Globus pallidus (tissue), 1 donor: ENCODE measurements around the gene ZIC1.
A peak's percentile ranks its signal among the peaks of the same experiment; 100 is the strongest.

Experiments used
- DNase-seq: peaks from one replicate; pipeline ENCODE4 v3.0.0-alpha.2; 2015; ENCODE audit warnings: low spot score

Gene ZIC1

DNA sequence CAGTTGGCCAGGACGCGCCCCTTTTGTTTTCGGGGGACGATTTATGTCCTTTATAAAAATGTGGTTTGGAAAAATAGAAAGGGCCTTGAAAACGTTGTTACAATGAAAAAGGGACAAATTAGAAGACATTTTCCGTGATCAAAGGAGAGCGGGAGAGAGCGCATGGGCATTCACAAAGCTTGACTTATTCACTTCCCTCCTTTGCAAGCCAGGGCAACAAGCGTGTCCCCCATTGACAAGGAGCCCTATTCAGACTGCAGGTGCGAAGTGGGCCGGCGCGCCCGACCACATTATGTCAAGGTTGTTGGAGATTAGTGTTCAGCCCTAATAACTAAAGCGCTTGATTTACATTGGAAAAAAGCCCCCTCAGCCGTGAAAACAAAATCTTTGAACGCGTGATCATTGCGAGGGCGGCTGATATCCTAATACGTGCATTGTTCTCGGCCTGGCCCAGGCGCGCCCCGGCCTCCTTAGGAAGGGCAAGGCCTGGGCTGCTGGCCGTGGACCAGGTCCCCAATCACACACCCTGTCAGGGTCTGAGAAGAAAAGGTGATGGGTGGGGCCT lies 28.7 kb upstream of the ZIC1 start:
- no peak for DNase-seq

DNA sequence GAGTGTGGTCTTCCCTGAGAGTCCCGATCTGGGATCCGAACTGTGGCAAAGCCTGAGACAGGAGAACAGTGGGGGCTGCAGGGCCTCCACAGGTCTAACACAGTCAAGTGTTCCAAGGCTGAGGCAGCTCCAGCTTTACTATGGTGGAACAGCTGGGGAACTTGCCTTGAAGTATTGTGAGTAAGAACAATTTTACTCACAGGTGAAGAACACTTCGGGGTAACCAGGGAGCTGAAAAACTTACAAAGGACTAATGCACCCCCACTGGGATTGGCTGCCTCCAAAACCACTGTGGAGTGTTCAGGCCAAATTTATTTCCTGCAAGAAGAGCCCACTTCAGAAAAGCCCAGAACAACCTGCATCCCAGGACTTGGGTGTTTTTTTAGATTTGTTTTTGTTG lies 28.2 kb upstream of the ZIC1 start:
- DNase-seq = no peak

DNA sequence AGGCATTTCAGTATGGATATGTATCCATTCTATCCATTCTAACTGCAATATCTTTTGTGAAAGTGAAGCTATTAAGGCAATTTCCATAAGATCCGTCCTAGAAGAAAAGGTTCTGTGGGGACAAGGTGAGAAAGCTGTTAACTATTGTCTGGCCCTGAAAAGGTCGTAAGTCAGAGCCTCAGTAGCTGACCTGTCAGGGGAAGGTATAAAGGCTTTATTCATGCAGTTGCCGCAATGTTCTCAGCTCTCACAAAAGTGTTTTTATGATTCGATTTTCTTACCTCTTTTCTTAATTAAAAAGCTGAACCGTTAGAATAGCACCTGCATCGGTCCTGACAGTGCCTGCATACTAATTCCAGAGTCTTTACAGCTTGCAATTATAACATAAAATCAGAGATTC lies 27.6 kb upstream of the ZIC1 start:
- DNase-seq = no peak

DNA sequence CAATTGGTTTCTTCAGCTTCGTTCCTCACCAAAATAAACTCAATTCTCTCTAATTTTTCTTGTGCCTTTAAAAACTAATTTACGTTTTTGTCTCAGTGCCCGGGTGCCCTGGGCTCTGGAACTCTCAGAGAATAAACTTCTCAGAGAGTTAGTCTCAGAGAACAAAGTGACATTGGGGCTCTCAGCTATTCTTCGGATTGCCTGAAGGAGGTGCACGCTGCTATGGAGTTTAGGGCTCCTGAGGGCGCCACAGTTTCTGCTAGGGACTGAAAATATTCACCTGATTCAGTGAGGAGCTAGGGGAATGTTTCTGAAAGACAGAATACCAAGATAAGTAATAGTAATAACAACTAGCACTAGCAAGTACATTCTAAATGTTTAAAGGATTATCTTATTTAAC lies 25.5 kb upstream of the ZIC1 start:
- no peak for DNase-seq

DNA sequence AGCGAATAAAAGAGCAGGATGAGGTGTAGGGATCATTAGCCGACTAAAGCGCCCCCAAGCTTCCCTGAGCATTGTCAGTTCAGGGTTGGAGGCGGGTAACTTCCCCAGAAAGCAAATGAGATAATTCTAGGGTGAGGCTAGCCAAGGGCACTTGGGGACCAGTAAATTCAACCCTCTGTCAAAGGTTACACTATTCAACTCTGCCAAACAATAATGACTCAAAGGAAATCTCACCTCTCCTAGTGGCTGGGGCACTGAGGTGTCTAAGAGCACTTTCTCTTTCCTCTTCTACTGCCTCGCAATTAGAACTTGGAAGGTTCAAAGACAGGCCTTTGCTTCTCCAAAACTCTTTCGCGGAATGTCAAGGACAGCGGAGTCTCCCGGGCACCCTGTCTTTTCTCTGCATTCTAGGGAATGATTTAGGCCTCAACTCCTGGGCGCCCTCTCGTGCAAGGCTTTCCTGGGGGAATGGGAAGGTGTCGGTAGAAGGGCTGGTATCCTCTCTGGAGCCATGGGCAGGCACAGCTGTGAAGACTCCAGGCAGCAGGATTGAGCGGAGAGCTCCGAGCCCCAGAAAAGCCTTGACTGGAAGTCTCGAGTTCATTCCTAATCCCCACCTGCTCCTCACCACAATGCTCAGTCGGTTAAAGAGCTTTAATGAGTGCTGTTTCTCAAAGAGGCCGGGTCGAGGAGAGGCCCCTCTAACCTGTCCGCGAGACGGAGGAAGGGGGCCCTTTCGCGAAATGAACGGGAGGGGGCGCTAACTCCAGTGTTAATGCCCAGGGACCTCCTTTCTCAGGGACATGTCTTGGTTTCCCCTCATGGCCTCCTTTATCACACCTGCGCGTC lies 24.7 kb upstream of the ZIC1 start:
- no peak for DNase-seq

DNA sequence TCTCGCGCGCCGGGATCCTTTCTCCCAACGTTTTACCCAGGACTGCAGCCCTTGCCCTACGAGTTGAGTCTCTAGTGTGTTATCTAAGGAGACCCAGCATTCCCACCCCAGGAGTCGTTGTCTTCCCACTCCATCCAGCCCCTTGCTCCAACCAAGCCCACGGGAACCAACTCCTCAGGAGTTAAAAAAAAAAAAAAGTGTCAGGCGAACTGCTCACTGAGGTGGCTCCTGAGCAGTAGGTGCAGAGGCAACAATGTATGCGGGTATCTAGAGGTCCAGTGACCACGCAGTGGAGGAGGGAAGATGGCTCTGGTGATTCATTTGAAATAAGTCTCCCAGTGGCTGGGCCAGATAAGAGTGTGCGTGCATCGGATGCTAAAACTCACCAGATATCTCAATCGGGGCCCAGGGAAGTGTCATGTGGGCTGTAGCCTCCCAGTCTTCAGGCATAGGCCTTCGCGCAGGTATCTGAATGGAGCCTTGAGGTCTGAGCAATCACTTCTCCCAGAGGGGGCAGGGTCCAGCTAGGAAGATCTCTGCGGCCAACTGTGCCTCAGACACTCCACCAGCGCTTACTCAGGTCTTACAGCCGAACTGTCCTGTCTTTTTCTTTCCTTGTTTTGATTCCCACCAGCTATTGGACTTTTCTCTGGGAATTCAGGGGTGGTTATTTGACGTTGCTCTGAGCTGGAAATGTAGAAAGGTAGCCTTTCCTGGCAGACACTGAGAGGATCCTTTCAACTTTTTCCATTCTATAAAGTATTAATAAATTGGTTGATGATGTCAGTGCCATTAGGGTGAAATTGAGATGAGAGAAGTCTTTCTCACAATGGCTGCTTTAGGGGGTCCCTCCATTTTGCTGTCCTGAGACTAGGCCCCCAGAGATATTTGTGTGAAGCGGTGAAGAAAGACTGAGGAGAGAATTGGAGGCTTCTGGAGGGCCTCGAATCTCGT lies 23.8 kb upstream of the ZIC1 start:
- no peak for DNase-seq

DNA sequence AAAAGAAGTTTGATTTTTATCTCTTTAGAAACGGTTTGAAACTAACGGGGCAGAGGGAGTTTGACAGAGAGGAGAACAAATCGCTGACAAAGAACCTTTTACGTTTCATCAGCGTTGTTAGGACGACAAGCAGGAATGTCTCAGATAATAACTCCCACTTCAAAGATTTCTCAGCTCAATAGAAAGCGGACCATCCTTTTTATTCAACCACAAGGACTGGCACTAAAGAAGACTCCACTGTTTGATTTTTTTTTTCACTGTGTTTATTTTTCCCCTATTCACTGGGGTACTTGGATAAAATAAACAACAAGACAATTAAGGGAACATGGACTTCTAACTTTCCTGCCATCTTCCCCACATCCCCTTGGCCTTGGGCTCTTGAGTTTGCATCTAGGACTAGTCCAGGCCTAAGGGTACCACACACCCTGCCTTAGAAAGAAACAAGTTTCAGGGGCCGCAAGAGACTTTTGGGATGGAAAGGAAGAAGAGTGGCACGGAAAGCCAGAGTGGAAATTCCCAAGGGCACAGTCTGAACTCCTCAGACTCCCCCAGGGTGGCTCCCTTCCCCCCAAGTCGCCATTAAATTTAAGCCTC lies 21.8 kb upstream of the ZIC1 start:
- DNase-seq = no peak

DNA sequence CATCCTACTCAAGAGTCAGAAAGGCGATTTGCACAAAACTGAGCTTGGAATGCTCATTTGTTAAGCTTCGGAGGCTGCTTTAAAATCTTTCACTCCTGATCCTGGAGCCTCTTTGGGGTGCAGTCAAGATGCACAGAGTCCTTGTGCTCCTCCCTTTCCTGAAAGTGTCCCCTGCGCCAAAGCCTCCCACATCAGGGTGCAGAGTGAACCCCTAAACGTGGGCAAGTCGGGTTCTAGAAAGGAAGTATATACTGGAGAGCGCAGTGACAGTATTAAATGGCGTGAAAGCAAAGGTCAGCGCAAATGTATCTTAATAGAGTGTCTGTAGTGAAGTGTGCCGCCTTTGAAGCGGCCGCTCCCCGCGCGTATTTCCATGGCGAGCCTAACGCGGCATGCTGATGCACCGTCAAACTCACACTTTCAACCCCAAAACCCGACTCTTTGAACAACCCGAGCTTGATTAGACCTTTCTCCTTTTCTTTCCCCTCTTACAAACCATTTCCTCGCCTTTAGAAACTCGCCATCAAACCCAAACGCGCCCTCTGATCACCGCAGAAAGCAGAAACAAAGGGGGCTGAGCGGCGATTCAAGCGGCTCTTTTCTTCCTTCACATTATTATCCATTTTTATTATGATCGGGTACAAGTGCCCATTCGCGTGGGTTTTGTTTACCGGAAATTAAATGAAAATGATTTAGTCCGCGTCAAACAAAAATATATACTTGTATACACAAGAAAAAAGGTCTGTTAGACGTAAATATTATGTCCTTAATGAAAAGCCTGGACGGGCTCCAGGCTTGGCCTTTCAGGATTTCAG lies 21.1 kb upstream of the ZIC1 start:
- DNase-seq = no peak

DNA sequence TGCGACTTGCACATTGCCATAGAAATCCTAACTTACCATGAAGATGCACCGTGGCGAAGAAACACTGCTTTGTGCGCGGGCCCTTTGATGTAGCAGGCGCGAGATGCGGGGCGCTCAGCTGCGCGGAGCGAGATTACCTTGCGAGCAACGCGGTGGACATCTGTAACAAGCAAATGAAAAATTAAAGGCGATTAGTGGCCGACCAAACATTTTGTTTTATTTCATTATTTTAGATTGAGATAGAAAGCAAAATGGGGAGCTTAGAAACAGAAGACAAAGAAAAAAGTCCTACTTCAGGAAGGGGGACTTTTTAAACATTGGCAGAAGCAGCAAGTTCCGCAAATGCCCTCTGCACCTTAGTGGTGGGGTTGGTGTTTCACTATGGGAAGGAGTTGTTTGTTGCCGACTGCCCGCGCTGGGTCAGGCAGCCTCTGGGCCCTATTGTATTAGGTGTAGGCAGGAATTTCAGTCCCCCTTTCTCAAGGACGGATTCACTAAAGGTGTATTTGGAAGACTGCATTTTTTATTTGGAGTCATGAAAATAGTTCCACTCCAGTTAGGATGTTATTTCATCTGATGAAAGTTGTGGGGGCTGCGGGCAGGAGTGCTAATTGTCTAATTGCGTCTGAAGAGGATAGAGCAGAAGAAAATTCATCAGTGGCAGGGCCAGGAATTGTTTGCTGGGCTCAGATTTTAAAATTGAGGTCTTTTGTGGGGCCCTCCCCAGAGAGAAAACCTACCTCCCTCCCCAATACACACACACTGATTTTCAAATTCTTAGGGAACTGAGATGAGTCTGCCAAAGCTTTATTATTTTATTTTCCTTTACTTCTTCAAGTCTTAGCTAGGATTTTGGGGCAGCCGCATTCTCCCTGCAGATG lies 20.2 kb upstream of the ZIC1 start:
- DNase-seq = no peak

DNA sequence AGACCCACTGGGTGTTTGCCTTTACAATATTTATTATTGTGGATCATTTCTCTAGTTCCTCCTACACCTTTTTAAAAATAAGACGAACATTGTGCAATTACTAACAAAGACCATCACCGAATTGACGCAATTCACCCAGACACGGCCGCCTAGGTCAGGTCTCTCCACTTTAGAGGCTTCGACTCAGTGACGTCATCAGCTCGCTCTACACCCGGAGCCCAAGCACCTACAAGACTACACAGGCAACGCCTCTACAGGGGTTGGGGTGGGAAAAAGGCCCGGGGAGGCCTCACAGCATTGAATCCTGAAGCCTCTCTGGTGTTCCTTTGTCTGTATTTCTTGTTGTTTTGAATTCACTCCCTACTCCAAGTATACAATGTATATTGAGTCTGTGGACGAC lies 19.4 kb upstream of the ZIC1 start:
- no peak for DNase-seq

DNA sequence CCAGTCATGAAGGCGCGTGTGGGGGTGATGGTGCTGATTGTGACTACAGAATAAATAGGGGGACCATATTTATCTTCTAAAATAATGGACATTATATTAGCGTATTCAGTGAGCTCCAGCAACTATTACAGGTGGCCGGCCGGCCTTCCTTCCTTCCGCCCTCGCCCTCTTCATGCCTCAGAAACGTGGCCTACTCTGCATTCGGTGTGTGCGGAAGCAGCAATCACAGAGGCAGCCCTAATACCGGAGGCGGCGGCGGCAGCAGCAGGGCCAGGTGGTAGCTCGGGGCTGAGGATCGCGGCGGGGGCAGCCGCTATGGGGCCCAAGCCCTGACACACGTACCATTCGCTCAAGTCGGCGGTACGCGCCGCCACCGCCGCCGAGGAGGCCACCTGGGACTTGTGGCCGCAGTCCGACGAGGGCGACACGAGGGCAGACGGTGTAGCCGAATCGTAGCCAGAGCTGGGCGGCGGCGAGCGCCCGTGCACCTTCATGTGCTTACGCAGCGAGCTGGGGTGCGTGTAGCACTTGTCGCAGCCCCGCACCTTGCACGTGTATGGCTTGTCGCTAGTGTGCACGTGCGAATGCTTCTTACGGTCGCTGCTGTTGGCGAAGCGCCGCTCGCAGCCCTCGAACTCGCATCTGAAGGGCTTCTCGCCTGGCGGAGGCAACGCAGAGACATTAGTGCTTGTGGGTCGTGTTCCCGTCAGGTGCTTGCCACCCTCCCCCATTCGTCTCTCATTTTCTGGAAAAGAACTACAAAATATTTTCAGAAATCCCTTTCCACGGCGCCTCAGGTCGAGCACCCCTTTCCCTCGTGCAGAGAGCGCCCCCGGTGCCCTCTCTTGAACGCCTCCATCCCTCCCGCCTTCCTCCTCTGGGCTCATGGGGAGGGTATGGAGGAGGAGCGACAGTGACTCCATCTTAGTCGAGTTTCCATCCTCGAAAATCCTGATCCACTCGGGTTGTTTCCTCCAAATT lies 18.3 kb upstream of the ZIC1 start:
- no peak for DNase-seq

DNA sequence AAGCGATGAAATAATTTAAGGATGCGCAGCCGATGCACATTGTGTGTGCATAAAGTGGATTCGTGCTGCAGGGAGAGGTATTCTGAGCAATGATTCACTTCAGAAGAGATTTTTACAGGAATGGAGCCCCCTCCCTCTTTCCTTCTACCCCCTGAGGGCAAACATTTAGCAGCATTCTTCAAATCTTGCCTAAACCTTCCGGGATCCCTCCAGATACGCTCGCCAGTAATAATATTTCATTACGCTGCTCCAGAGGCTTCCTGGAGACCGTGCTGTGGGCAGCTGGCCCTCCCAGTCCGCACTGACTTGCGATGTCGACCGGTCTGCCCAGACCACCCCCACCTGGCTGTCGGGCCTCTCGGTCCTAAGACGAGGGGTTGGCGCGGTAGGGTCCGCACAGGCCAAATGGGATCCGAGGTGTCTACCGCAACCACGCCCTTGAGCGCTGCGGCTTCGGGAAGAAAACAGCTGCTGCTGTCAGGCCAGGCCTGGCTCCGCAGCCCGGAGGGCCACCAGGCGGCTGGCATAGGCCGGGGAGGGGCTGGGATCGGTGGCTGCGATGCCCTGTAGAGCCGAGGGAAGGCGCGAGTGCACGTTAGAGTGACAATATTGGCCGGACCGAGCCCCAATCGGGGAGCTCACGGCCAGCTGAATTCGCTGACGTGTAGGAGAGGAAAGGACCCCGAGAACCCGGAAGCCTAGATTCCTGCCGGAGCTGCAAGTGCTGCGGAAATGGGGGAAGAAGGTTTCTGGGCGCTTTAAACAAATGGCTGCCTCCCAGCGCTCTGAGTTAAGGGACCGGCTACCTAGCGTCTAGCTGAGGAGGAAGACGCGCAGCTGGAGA lies 17.2 kb upstream of the ZIC1 start:
- DNase-seq = peak; percentile 89

DNA sequence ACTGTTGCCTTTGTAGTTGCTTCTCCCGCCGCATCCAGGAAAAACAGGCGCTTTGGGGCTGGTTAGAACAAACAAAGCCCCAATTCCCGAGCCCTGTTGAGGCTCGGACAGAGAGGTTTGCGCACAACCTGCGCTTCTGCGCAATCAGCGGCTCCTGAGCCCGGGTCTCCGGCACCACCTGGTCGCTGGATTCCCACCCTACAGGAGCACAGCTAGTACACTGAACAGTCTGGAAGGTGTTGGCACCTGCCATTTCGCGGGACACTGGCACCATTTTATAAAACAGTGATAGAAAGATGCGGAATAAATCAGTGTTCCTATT lies 16.6 kb upstream of the ZIC1 start:
- DNase-seq = no peak

DNA sequence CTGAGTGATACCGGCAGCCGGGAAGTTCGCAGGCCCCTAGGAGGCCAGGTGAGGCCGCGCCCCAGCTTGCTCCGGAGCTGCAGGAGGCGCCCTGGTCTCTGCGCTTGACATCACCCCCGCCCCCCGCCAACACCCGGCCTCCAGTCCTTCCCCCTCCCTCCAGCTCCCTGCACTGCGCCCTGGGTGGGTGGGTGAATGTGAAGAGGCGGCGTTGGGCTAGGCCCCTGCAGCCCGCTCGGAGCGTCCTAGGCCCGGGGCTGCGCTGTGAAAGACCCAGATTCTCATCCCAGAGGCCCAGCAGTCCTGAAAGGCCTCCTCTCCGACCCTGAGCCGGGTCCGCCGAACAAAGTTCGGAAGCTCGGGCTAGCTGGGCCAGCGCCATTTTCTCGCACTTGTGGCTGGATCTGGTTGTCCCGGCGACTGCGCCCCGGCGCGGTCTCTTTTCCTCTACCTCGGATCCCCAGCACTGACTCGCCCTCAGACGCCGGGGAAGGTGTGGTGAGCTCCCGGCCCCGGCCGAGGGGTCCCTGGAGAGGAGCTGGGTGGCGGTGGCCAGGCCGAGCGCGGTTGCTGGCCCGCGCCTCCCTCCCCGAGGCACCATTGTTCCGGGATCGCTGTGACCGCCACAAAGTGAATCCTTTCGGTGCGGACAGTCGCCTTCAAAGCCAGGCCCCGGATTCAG lies 15.8 kb upstream of the ZIC1 start:
- peak; percentile 85 for DNase-seq

DNA sequence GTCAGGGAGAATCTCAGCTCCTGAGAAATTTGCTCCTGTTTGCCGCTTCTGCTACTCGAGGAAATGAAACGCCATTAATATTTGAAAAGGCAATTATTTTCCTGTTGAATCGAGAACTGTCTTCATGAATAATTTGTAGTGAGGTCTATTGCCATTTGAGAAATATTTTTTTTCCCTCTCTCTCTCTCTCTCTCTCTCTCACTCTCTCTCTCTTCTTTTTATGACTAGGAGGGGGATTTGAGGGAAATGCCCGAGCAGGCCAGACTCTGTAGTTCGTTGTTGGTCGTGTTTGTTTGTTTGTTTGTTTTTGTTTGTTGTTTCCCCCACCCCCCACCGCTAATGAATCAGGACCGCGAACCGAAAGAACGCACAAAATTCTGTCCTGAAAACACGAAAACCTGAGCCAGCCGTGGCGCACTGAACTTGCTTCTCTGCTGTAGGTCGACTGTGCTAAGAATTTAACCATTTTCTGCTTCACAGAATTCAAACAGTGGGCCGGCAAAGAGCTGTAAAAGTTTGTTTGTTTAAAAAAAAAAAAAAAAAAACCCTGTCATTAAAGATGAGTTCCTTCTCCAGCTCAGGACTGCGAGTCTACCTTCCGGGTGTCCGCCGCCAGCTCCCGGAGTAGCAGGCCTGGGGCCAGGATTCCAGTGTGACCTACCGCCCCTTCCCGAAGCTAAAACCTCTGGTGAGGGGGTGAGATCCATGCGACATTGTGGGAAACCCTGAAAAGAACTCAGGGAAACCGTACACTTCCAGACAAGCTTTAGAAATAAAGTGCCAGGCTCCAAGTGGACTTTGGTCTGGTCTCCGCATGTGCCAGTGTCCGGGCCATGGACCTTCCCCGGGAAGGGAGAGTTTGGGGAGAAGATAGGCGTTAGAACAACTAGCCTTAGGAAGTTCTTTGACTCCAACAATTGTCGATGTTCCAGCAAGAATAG lies 15.0 kb upstream of the ZIC1 start:
- DNase-seq = no peak

DNA sequence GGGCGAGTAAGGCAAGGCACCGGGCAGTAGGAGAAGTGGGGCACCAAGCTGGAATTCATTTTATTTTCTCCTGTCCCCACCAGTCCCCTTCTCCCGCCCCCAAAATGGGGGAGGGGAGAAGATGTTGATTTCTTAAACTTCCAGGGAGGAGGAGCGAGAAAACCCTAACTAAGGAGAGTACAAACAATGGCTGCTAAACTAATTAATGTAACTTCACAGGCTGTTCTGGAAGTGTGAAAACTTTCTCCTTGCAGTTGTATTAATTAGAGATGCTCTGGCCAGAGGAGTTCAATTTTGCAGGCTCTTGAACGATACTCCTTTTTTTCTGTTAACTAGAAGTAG lies 14.3 kb upstream of the ZIC1 start:
- DNase-seq = no peak
